DND-41 (cell line): Measurements from ENCODE around the gene COL4A1.

Experiments
- ATAC-seq: fragments of 200-7000 bp; cut with Tn5 transposase; 3 replicates; pipeline ENCODE4 v1.9.1; 2021; ENCODE audit warnings: low read depth; ENCODE audit not compliant: insufficient read depth
- DNase-seq: peaks from one replicate; pipeline ENCODE4 v3.0.0-alpha.2; 2020
- H2AFZ ChIP-seq: 2 replicates; pipeline ENCODE4 v1.6.0; 2012; ENCODE audit warnings: low read depth, low read length
- H3K27ac ChIP-seq: 2 replicates; pipeline ENCODE4 v1.5.1; 2012; ENCODE audit warnings: low read length, inconsistent platforms
- H3K27me3 ChIP-seq: fragments of 200-600 bp; sonication (generic); 2 replicates; pipeline ENCODE4 v1.6.0; 2012; ENCODE audit warnings: low read length, mild to moderate bottlenecking, inconsistent platforms; ENCODE audit not compliant: insufficient read depth, poor library complexity
- H3K36me3 ChIP-seq: 2 replicates; pipeline ENCODE4 v1.5.1; 2012; ENCODE audit warnings: low read length, inconsistent platforms; ENCODE audit not compliant: insufficient read depth
- H3K4me1 ChIP-seq: 2 replicates; pipeline ENCODE4 v1.5.1; 2012; ENCODE audit warnings: mild to moderate bottlenecking, low read length; ENCODE audit not compliant: insufficient read depth
- H3K4me2 ChIP-seq: 2 replicates; pipeline ENCODE4 v1.6.0; 2012; ENCODE audit warnings: mild to moderate bottlenecking, moderate library complexity, low read length, inconsistent platforms; ENCODE audit not compliant: insufficient read depth
- H3K4me3 ChIP-seq, 2 experiments: fragments of 200-600 bp in 1 of 2; shearing (Covaris generic) in 1 of 2; 2 replicates each; pipeline ENCODE4 v1.5.1; 2012 to 2016; ENCODE audit warnings: inconsistent platforms in 2 of 2, low read length in 2 of 2, mild to moderate bottlenecking in 2 of 2, low read depth in 1 of 2, moderate library complexity in 1 of 2
- H3K79me2 ChIP-seq: 2 replicates; pipeline ENCODE4 v1.6.0; 2012; ENCODE audit warnings: low read length, inconsistent platforms; ENCODE audit not compliant: insufficient read depth
- H3K9ac ChIP-seq: 2 replicates; pipeline ENCODE4 v1.6.0; 2012; ENCODE audit warnings: low read depth, mild to moderate bottlenecking, inconsistent platforms, low read length, moderate library complexity
- H3K9me3 ChIP-seq: 2 replicates; pipeline ENCODE4 v1.5.1; 2012; ENCODE audit warnings: low read length, moderate library complexity, mild to moderate bottlenecking, inconsistent platforms; ENCODE audit not compliant: insufficient read depth, severe bottlenecking
- H4K20me1 ChIP-seq: 2 replicates; pipeline ENCODE4 v1.6.0; 2012; ENCODE audit warnings: low read length; ENCODE audit not compliant: insufficient read depth
- EZH2 ChIP-seq: IDR thresholded peaks from 3 replicates; pipeline ENCODE4 v1.6.1; 2012; ENCODE audit warnings: borderline replicate concordance, low read depth, mild to moderate bottlenecking, moderate library complexity, low read length, inconsistent platforms; ENCODE audit not compliant: severe bottlenecking
- TF ChIP-seq, protein P1 (sequence below): IDR thresholded peaks from 2 replicates; pipeline ENCODE4 v1.5.1; 2012; ENCODE audit warnings: borderline replicate concordance, low read length, moderate library complexity, mild to moderate bottlenecking; ENCODE audit not compliant: poor library complexity, severe bottlenecking; ENCODE audit errors: extremely low read depth

The COL4A1 gene

GRCh38 chr13:110303644-110304043, 3.3 kb downstream of the COL4A1 start:
- no peak for DNase-seq
- H3K27ac ChIP-seq: no peak overlapping the region
- H3K36me3 ChIP-seq: no peaks in the 10 kb centered on the region
- peaks cover 62% of the 10 kb centered on the region for H3K27me3 ChIP-seq
- no peak for ATAC-seq
- H3K79me2 ChIP-seq: no peaks in the 10 kb centered on the region
- no peak overlapping the region for H2AFZ ChIP-seq
- no peak overlapping the region for H3K4me3 ChIP-seq
- no peaks in the 10 kb centered on the region for H3K9me3 ChIP-seq
- TF ChIP-seq EZH2: no peak
- TF ChIP-seq, protein P1, sequence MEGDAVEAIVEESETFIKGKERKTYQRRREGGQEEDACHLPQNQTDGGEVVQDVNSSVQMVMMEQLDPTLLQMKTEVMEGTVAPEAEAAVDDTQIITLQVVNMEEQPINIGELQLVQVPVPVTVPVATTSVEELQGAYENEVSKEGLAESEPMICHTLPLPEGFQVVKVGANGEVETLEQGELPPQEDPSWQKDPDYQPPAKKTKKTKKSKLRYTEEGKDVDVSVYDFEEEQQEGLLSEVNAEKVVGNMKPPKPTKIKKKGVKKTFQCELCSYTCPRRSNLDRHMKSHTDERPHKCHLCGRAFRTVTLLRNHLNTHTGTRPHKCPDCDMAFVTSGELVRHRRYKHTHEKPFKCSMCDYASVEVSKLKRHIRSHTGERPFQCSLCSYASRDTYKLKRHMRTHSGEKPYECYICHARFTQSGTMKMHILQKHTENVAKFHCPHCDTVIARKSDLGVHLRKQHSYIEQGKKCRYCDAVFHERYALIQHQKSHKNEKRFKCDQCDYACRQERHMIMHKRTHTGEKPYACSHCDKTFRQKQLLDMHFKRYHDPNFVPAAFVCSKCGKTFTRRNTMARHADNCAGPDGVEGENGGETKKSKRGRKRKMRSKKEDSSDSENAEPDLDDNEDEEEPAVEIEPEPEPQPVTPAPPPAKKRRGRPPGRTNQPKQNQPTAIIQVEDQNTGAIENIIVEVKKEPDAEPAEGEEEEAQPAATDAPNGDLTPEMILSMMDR: no peak
- H3K9ac ChIP-seq: no peak overlapping the region
- no peaks in the 10 kb centered on the region for H3K4me1 ChIP-seq
- no peak overlapping the region for H3K4me2 ChIP-seq
- H4K20me1 ChIP-seq: 0 out of 2 replicates have a peak, but pooled peaks cover 4% of the 10 kb centered on the region

DNA sequence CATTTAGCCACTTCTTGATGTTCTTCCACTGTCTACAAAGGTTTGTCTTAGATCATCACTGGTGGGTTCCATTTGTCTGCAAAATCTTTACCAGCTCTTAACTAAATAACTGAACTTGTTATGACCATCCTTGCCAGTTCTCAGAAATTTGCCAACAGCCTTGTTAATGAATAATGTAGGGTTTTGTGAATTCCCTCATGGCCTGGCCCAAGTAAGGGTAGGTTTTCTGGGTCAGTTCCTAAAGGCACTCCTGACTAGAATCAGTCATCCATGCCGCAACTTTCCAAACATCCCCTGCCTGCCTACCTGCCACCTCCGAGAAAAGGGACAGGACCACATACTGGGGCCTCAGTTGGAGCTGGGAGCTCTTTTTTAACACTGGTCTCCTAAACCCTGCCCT, 4.0 kb downstream of the COL4A1 start:
- ATAC-seq (no peak), DNase-seq (no peak)
- Histone ChIP-seq H4K20me1 (0 out of 2 replicates have a peak, but pooled peaks cover 4% of the 10 kb centered on the region), H3K36me3 (no peaks in the 10 kb centered on the region), H2AFZ (no peak overlapping the region), H3K9ac (no peak overlapping the region), H3K4me3 (no peak overlapping the region), H3K27me3 (peaks cover 64% of the 10 kb centered on the region), H3K9me3 (no peaks in the 10 kb centered on the region), H3K79me2 (no peaks in the 10 kb centered on the region), H3K4me2 (no peak overlapping the region), H3K27ac (no peak overlapping the region), H3K4me1 (no peaks in the 10 kb centered on the region)
- TF ChIP-seq, protein P1: no peak

DNA sequence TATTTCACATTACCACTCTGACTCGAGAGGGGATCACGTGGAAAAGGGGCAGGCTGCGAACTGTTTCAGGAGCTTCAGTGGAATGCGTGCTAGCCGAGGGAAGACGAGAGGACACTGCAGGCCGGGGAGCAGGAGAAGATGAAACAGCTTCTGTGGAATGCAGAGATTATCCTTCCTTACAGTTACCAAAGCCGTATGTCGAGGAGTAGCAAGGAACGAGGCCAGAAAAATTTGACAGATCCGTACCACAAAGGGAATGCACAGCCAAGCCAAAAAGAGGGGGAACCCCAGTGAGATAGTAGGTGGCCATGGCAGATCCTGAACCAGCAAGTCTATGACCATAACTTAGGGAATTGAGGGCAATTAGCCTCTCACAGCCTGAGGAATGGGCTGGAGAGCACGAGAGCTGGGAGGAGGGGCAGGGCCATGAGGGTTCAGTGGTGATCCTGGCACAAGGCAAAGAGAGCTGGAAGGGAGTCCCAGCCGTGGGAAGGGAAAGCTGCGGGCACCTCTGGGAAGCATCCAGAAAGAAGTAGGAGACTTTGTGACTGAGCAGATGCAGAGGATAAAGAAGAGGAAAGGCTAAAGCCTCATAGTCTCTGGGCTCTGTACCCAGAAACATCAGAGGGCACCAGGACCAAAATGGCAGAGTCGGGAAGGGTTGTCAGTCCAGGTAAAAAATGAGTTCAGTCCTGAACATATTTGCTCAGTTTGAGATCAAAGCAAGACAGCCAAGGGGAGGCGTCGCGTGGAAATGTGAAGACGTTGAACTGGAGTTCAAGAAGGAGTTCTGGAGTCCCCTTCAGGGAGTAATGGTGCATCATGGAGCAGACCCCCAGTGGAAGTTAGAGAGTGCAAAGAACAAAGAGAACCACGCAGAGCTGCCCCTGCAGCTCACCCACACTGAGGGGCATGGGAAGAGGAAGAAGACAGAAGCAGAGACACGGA, 5.1 kb downstream of the COL4A1 start:
- no peak overlapping the region for H3K27ac ChIP-seq
- DNase-seq: no peak
- H3K36me3 ChIP-seq: no peaks in the 10 kb centered on the region
- H3K9me3 ChIP-seq: no peaks in the 10 kb centered on the region
- no peak for ATAC-seq
- no peak overlapping the region for H3K4me2 ChIP-seq
- H3K4me1 ChIP-seq: no peaks in the 10 kb centered on the region
- TF ChIP-seq, protein P1: no peak
- TF ChIP-seq EZH2: no peak
- H3K4me3 ChIP-seq: no peak overlapping the region
- no peaks in the 10 kb centered on the region for H3K79me2 ChIP-seq
- no peak overlapping the region for H3K9ac ChIP-seq
- H2AFZ ChIP-seq: no peak overlapping the region
- H4K20me1 ChIP-seq: 0 out of 2 replicates have a peak, but pooled peaks cover 4% of the 10 kb centered on the region
- peaks cover 68% of the 10 kb centered on the region for H3K27me3 ChIP-seq
